ENCODE results near the gene UBE4B. TPM values are rescaled to one million over a fixed set of nuclear protein-coding genes. Genes with fewer than 3 reads are reported as not detected.
A peak's percentile ranks its signal among the peaks of the same experiment; 100 is the strongest.

UBE4B gene
- total RNA-seq, 1 experiment from 2014 or later, result 80.8 TPM

GRCh38 chr1:10113501-10113900, 80.7 kb downstream of the UBE4B start:
- Mint-ChIP-seq H3K27ac (peak overlapping the region; percentile 82), H3K9me3 (0 out of 2 replicates have a peak, but pooled peaks cover 4% of the 10 kb centered on the region), H3K36me3 (peaks cover 30% of the 10 kb centered on the region), H3K4me3 (no peak overlapping the region), H3K4me1 (peaks cover 8% of the 10 kb centered on the region; the same call in 1 of the 2 replicates), H3K27me3 (ENCODE audit: low read depth) (no peaks in the 10 kb centered on the region)
- POLR2A ChIA-PET, result no interaction called here
- ATAC-seq (no peak), DNase-seq (ENCODE audit: low spot score) (no peak)
- TF ChIP-seq ATF3 (CRISPR knock-in tag; conservative IDR thresholded peaks at IDR 0.05) (no peak), E2F4 (CRISPR knock-in tag; IDR thresholded peaks at IDR 0.05; ENCODE audit: borderline replicate concordance, low read depth) (no peak), IRF2 (CRISPR knock-in tag; IDR thresholded peaks at IDR 0.05; ENCODE audit: borderline replicate concordance, low read depth) (no peak), MLX (CRISPR knock-in tag; IDR thresholded peaks at IDR 0.05) (no peak), ZBTB21 (CRISPR knock-in tag; IDR thresholded peaks at IDR 0.05; ENCODE audit: borderline replicate concordance) (no peak), FOXP1 (CRISPR knock-in tag; IDR thresholded peaks at IDR 0.05; ENCODE audit: borderline replicate concordance) (no peak), ZNF219 (CRISPR knock-in tag; IDR thresholded peaks at IDR 0.05; ENCODE audit: borderline replicate concordance) (no peak), ETV6 (CRISPR knock-in tag; IDR thresholded peaks at IDR 0.05) (no peak), AFF4 (CRISPR knock-in tag; IDR thresholded peaks at IDR 0.05; ENCODE audit: borderline replicate concordance) (no peak), AR (CRISPR knock-in tag; IDR thresholded peaks at IDR 0.05) (no peak), STAT6 (CRISPR knock-in tag; conservative IDR thresholded peaks at IDR 0.05; ENCODE audit: low read depth) (no peak)
- CTCF ChIA-PET, result no interaction called here

- ChIA-PET POLR2A (no interaction called here), CTCF (no interaction called here)
- Mint-ChIP-seq H3K4me1 (peaks cover 8% of the 10 kb centered on the region; the same call in 1 of the 2 replicates), H3K27ac (no peak overlapping the region), H3K9me3 (0 out of 2 replicates have a peak, but pooled peaks cover 4% of the 10 kb centered on the region), H3K4me3 (no peak overlapping the region), H3K36me3 (peaks cover 39% of the 10 kb centered on the region), H3K27me3 (ENCODE audit: low read depth) (no peaks in the 10 kb centered on the region)
- ATAC-seq (no peak), DNase-seq (ENCODE audit: low spot score) (no peak)
- TF ChIP-seq ESRRA (CRISPR knock-in tag; IDR thresholded peaks at IDR 0.05; ENCODE audit: borderline replicate concordance) (no peak), ZSCAN18 (CRISPR knock-in tag; IDR thresholded peaks at IDR 0.05) (no peak), KAT7 (CRISPR knock-in tag; IDR thresholded peaks at IDR 0.05; ENCODE audit: borderline replicate concordance) (no peak), USF1 (CRISPR knock-in tag; IDR thresholded peaks at IDR 0.05) (no peak)
These were observed 82.0 kb downstream of the UBE4B start for GRCh38 chr1:10114746-10115145.

All from WTC11 (cell line).